RWPE2 (cell line): Measurements from ENCODE around the gene TECPR2.
"Not testable (repeated sequence)": the region's sequence is repeated elsewhere in the genome, so short reads cannot be mapped to it uniquely, and the experiment has no call there.

Experiments used
- ATAC-seq: fragments of 200-7000 bp; cut with Tn5 transposase; 3 replicates; pipeline ENCODE4 v1.9.1; 2021; ENCODE audit warnings: low read depth
- DNase-seq: peaks from one replicate; pipeline ENCODE4 v3.0.0-alpha.2; 2020; ENCODE audit warnings: low spot score
- H3K27ac ChIP-seq: fragments of 450-650 bp; 2 replicates; pipeline ENCODE4 v1.5.1; 2017; ENCODE audit warnings: mild to moderate bottlenecking; ENCODE audit not compliant: poor library complexity, severe bottlenecking
- H3K27me3 ChIP-seq: fragments of 250-450 bp; sonication (Bioruptor Pico); 2 replicates; pipeline ENCODE4 v1.5.1; 2021; ENCODE audit warnings: mild to moderate bottlenecking, moderate library complexity; ENCODE audit not compliant: insufficient read depth, poor library complexity, severe bottlenecking
- H3K36me3 ChIP-seq: fragments of 250-450 bp; sonication (Bioruptor Pico); 2 replicates; pipeline ENCODE4 v1.5.1; 2020; ENCODE audit warnings: low read depth, mild to moderate bottlenecking, moderate library complexity
- H3K4me1 ChIP-seq: fragments of 250-450 bp; sonication (Bioruptor Pico); 2 replicates; pipeline ENCODE4 v1.5.1; 2021; ENCODE audit warnings: mild to moderate bottlenecking, moderate library complexity; ENCODE audit not compliant: insufficient read depth, poor library complexity, severe bottlenecking
- H3K4me3 ChIP-seq: fragments of 250-450 bp; sonication (Bioruptor Pico); 2 replicates; pipeline ENCODE4 v1.5.1; 2021; ENCODE audit warnings: mild to moderate bottlenecking, moderate library complexity; ENCODE audit not compliant: severe bottlenecking
- H3K9me3 ChIP-seq: fragments of 250-450 bp; sonication (Bioruptor Pico); 2 replicates; pipeline ENCODE4 v1.5.1; 2021; ENCODE audit warnings: mild to moderate bottlenecking, moderate library complexity; ENCODE audit not compliant: severe bottlenecking
- TF ChIP-seq, protein P1 (sequence below): fragments of 450-650 bp; IDR thresholded peaks from one replicate; pipeline ENCODE4 v1.5.1; 2017; ENCODE audit warnings: mild to moderate bottlenecking, moderate library complexity; ENCODE audit not compliant: poor library complexity, severe bottlenecking

The TECPR2 gene

DNA sequence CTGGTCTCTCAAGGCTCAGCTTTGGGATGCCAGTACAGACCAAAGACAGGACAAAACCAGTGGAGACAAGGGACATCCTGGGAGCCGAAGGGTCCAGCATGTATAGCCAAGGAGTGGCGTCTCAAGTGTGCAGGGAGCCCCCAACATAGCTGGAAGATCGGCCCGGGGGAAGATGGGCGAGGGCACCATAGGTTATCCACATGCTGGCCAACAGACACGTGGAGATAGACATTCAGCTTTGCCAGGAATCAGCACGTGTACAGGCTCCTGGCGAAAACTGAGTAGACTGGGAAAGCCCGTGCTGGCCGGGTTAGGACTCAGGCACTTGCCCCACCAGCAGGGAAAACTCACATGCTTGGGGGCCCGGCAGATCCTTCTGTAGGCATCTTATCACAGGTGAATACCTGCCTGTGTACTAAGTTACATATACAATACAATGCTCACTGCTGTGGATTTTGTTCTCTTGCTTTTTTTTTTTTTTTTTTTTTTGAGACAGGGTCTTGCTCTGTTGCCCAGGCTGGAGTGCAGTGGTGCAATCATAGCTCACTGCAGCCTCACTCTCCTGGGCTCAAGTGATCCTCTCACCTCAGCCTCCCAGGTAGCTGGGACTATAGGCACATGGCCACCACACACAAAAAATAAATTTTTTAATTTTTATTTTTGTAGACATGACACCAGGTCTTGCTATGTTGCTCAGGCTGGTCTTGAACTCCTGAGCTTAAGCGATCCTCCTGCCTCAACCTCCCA is 152.4 kb downstream of the TECPR2 start:
- TF ChIP-seq, protein P1, sequence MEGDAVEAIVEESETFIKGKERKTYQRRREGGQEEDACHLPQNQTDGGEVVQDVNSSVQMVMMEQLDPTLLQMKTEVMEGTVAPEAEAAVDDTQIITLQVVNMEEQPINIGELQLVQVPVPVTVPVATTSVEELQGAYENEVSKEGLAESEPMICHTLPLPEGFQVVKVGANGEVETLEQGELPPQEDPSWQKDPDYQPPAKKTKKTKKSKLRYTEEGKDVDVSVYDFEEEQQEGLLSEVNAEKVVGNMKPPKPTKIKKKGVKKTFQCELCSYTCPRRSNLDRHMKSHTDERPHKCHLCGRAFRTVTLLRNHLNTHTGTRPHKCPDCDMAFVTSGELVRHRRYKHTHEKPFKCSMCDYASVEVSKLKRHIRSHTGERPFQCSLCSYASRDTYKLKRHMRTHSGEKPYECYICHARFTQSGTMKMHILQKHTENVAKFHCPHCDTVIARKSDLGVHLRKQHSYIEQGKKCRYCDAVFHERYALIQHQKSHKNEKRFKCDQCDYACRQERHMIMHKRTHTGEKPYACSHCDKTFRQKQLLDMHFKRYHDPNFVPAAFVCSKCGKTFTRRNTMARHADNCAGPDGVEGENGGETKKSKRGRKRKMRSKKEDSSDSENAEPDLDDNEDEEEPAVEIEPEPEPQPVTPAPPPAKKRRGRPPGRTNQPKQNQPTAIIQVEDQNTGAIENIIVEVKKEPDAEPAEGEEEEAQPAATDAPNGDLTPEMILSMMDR: no peak
- DNase-seq: no peak
- H3K27me3 ChIP-seq: no peaks in the 10 kb centered on the region
- no peaks in the 10 kb centered on the region for H3K4me1 ChIP-seq
- no peaks in the 10 kb centered on the region for H3K36me3 ChIP-seq
- no peak for ATAC-seq
- H3K9me3 ChIP-seq: no peaks in the 10 kb centered on the region
- no peak overlapping the region for H3K27ac ChIP-seq
- no peak overlapping the region for H3K4me3 ChIP-seq

DNA sequence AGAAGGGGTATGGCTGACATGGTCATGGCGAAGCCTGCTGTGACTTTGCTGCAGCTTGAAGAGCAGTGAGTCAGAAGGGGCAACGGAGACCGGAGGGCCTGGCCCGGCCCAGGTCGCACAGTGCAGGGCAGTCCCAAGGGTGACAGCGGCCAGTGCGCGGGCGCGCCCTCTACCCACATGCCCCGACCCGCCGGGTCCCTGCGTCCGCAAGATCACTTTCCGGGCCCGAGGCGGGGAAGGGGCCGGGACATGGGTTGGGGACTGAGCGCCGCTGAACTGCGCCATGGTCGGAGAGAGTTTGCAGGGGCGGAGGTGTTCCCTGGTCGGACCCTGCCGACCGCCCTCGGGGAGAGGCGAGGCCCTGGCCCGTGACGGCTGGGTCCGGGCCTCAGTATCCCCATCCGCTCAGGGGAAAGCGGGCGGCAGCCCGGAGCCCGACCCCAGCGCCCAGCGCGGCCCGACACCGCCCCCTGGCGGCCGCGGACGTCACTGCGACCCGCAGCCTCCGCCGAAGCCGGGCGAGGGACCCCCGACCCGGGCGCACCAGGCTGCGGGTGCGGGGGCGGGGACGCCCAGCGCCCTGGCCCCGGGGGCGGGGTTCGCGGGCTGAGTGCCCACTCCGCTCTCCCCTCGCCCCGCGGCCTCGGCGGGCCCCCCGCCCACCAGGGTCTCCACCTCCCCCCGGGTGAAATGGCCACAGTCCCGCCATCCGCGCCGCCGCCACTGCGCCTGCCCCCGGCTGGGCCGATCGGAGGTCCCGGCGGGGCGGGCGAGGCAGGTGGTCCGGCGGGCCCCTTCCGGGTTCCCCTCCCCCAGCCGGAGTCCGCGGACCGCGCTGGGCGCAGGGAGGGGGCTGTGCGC is 154.0 kb downstream of the TECPR2 start:
- peak; percentile 69 for DNase-seq
- TF ChIP-seq, protein P1: peak; percentile 99
- peak overlapping the region; percentile 50 for H3K4me3 ChIP-seq
- no peaks in the 10 kb centered on the region for H3K9me3 ChIP-seq
- H3K27me3 ChIP-seq: no peaks in the 10 kb centered on the region
- no peaks in the 10 kb centered on the region for H3K36me3 ChIP-seq
- peak; percentile 62 for ATAC-seq
- no peaks in the 10 kb centered on the region for H3K4me1 ChIP-seq
- H3K27ac ChIP-seq: no peak overlapping the region

DNA sequence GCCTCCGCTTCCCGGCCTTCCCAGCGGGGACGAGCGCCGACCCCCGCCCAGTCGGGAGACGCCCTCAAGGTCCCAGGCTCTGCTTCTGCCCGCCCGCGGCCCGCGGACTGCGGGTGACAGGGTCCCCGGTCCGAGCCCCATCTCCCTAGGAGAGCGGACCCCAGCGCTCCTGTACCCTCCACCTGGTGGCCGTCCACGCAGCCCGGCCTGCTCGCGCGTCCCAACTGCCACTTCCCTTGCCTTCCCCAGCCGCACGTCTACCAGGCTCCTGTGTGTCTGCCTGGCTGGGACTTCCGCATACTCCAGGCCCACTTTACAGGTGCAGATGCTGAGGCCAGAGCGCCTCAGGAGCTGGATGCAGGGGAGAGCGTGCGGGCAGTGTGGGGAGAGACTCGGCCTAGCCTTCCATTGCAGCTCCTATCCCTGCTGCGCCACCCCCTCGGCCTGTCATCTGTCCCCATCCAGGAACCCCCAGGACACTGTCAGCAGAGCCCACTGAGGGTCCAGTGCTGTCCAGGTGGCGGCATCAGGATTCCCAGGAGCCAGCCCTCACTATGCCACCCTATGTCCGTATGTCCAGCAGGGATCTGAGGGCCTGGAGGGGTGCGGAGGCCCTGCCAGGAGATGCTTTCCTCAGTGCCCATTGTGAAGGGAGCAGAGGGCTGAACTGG is 154.8 kb downstream of the TECPR2 start:
- peak overlapping the region; percentile 50 for H3K4me3 ChIP-seq
- H3K27me3 ChIP-seq: no peaks in the 10 kb centered on the region
- peak; percentile 68 for DNase-seq
- H3K9me3 ChIP-seq: no peaks in the 10 kb centered on the region
- no peaks in the 10 kb centered on the region for H3K36me3 ChIP-seq
- TF ChIP-seq, protein P1: no peak
- no peak overlapping the region for H3K27ac ChIP-seq
- H3K4me1 ChIP-seq: no peaks in the 10 kb centered on the region
- no peak for ATAC-seq

DNA sequence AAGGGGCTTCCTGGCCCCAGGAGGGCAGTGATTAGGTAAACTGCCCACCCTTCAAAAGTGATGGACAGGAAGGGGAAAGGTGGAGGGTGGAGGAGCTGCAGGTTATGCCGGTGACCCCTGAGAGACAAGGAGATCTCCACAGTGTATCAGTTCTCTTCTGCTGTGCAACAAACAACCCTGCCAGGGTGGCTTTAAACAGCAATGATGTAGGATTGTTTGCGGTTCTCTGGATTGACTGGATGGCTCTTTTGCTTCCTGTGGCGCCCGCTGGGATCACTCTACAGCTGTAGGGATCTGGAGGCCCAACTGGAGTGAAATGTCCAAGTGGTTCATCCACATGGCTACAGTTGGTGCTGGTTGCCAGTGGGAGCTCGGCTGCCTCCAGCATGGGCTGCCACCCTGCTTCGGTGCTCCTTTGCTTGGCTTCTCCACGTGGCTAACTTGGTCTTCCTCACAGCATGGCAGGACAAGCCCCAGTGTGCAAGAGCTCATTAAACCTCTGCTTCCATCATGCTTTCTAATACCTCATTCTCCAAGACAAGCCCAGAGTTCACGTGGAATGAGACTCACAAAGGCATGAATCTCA is 155.4 kb downstream of the TECPR2 start:
- ATAC-seq (no peak), DNase-seq (no peak)
- H3K4me3 ChIP-seq: no peak overlapping the region
- no peaks in the 10 kb centered on the region for H3K27me3 ChIP-seq
- no peak overlapping the region for H3K27ac ChIP-seq
- H3K9me3 ChIP-seq: no peaks in the 10 kb centered on the region
- TF ChIP-seq, protein P1: no peak
- H3K4me1 ChIP-seq: no peaks in the 10 kb centered on the region
- no peaks in the 10 kb centered on the region for H3K36me3 ChIP-seq

DNA sequence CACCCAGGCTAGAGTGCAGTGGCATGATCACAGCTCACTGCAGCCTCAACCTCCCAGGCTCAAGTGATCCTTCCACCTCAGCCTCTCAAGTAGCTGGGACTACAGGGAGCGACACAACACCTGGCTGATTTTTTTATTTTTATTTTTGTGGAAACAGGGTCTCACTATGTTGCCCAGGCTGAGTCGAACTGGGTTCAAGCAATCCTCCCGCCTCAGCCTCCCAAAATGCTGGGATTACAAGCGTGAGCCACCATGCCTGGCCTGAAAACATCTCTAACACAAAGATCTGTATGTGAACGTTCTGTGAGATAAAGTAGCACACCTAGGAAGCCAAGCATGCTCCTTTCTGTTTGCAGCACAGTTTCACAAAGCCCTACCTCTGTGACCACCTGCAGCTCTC is 157.0 kb downstream of the TECPR2 start:
- not testable (repeated sequence) for H3K27ac ChIP-seq, ATAC-seq, H3K36me3 ChIP-seq, H3K27me3 ChIP-seq, H3K4me3 ChIP-seq, H3K9me3 ChIP-seq, H3K4me1 ChIP-seq, DNase-seq
